ENCODE results near the gene HS6ST1.

HS6ST1 gene

DNA sequence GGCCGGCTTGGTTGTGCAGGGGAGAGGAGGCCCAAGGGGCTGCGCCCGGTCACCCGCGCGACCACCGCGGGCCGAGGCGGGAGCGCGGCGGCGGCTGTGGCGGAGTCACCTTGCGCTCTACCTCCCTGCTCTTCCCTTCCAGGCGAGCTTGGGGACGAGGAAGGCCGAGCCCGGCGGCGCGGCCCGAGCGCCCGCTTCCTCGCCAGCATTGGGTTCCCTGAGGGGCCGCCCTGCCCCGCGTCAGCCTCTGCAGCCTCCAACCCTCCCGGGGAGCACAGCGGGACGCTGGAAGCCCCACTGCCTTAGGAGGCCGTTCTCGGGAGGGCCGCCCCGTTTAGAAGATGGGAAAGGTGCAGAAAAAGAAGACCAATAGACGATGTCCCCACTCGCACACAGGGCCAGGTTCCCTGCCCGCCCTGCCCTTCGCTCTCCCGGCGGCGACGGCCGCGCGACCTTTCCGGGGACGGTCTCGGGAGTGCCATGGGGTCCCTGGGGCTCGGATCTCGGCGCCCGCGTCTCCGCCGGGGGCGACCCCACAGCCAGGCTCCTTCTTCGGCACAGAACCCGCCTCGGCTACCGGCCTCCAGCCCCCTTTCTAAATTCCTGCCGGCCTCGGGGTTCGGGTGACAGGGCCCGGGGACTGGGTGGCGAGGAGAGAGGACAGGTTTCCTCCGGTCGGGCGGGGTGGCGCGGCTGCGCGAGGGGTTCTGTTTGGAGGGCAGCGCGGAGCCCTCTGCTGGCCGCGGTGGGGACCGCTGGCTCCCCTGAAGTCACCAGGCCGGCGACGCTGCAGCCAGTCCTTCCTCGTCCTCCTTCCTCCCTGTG lies 85.5 kb downstream of the HS6ST1 start:
- no peak for FAIRE-seq

DNA sequence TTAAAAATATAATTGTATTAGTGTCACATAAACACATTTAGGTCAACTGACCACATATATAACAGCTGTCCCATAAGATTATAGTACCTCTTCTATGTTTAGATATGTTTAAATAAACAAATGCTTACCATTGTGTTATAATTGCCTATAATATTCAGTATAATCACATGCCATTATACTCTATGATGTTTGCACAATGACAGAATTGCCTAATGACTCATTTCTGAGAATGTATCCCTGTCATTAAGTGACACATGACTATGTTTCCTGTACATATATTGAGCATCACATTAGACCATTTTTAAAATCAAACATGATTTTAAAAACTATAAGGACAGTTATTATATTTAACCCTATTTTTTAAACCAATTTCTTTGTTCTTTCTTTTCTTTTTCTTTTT lies 89.8 kb downstream of the HS6ST1 start:
- FAIRE-seq: peak; percentile 13

DNA sequence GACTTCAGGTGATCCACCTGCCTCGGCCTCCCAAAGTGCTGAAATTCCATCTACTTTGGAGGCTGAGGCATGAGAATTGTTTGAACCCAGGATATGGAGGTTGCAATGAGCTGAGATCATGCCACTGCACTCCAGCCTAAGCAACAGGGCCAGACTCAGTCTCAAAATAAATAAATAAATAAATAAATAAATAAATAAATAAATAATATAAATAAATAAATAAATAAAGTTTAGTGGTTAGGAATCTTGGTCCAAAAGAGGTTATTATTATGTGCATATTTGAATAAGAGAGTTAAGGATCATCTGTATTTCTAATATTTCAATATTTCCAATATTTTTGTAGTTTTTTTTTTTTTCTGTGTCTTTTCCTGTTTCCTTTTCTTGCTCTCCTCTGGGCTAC lies 90.8 kb downstream of the HS6ST1 start:
- no peak for FAIRE-seq

DNA sequence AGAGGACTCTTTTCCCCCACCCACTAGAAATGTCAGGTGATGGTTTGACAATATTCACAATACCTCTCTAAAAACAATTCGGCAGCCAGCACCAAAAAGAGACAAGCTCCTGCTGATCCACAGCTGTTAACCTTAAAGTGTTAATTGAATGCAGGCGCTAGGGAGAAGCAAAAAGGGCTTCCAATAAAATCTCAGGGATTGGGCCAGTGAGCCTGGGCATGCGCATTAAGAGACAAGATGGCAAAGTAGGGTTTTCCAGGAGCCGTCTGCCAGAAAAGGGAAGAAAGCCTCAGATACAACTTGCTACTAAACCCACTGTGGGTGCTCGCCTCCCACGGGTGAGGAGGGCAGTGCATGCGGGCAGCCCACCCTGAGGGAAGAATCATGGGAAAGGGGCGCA lies 98.8 kb downstream of the HS6ST1 start:
- FAIRE-seq: no peak

DNA sequence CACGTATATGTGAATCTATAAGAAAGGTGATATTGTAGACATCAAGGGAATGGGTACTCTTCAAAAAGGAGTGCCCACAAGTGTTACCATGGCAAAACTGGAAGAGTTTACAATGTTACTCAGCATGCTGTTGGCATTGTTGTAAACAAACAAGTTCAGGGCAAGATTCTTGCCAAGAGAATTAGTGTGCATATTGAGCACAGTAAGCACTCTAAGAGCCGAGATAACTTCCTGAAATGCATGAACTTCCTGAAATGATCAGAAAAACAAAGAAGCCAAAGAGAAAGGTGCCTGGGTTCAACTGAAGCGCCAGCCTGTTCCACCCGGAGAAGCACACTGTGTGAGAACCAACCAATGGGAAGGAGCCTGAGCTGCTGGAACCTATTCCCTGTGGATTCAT lies 101.0 kb downstream of the HS6ST1 start:
- FAIRE-seq: no peak

DNA sequence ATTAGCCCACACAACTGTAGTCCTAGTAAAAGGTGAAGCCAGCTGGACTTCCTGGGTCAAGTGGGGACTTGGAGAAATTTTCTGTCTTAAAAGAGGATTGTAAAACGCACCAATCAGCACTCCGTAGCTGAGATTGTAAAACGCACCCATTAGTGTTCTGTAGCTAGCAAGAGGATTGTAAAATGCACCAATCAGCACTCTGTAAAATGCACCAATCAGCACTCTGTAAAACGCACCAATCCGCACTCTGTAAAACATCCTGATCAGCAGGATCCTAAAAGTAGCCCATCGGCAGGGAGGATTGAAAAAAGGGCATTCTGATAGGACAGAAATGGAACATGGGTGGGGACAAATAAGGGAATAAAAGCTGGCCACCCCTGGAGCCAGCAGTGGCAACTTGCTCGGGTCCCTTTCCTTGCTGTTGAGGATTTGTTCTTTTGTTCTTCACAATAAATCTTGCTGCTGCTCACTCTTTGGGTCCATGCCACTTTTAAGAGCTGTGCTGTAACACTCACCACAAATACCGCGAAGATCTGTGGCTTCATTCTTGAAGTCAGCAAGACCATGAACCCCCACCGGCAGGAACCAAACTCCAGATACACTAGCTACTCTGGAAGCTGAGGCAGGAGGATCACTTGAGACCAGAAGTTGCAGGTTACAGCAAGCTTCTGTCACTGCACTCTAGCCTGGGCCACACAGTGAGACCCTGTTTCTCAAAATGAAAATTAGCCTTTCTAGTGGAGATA lies 102.6 kb downstream of the HS6ST1 start:
- no peak for FAIRE-seq

All from islet of Langerhans (tissue), 1 donor.